GM21619 (cell line): ENCODE results near the gene DAP3.

Experiments used
- ATAC-seq: cut with Tn5 transposase; IDR thresholded peaks from one replicate; pipeline ENCODE4 v1.9.1; 2021; ENCODE audit not compliant: unreplicated experiment

DAP3 gene

DNA sequence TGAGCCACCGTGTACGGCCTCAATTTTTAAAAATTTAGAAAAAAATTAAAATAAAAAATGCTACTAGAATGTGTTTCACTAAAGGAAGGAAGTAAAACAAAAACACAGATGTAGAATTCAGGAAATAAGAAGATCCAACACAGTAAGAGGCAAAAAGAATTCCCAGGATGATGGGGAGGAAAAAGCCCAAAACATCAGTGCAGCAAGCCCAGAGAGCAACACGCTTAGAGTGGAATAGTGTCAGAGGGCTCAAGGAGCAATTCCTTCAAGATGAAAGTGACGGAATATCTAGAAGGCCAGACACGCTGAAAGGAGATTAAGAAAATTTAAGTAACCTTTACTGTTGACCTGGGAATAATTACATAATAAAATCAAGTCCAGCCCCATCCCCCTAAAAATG lies 80.4 kb downstream of the DAP3 start:
- no peak for ATAC-seq

DNA sequence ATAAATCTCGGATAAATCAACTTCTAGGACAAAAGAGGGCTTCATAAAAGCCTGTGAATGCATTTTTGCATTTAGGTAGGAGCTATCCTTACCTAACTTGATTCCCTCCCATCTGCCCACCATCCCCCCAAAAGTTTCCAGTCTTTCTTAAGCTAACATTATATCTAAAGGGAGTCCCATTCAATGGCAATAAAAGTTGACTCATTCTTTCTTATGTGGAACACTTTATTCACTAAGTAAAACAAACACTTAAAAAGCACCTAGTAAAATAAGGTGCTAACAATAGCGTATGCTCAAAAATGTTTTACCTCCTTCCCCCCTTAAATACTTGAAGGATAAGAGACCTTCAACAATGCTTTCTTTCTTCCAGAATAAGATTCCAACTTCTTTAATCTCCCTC lies 84.3 kb downstream of the DAP3 start:
- ATAC-seq, result no peak

DNA sequence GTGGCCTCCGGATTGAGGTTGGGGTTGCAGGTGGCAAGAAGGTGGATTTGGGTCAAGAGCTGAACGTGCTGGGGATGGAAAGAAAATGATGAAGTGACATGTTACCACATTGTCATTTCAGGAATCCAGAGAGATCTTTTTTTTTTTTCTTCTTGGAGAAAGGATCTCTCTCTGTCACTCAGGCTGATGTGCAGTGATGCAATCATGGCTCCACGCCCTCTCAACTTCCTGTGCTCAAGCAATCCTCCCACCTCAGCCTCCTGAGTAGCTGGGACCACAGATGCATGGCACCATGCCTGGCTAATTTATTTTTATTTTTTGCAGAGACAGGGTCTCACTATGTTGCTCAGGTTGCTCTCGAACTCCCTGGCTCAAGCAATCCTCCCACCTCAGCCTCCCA lies 87.5 kb downstream of the DAP3 start:
- ATAC-seq, result no peak

DNA sequence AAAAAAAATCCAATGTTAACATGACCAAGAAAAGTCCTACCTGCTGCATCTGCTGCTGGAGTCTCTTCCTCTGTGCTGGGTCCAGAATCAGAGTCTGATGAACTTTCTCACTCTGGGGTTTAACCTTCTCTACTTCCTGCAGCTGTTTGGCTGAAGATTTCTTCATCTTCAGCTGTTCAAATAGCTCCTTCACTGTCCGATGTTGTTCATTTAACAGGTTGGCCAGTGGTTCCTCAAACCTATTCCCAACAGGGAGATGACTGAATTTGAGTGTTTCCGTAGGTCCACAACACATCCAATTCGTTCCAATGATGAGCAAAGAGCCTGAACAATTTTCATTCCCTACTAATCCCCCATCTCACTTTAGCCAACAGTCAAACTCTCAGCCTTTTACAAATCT lies 88.7 kb downstream of the DAP3 start:
- no peak for ATAC-seq
